CD4-positive, alpha-beta T cell treated with Interleukin-4 for 1 hour (primary cell): Measurements from ENCODE around the gene EI24.
"Not testable (repeated sequence)": the region's sequence is repeated elsewhere in the genome, so short reads cannot be mapped to it uniquely, and the experiment has no call there.

Experiments
- DNase-seq, 2 donors: peaks; one replicate each; pipeline ENCODE4 v3.0.0-alpha.2; 2020 to 2022

EI24 gene

GRCh38 chr11:125568970-125569914, at the start of gene EI24:
EI24 (plus strand) TSS chr11:125569477; CDS start chr11:125572528, 3,051 bp downstream.
- peak; percentile 89 to 90 for DNase-seq

GRCh38 chr11:125519860-125520834, 49.1 kb upstream of the EI24 start:
- no peak for DNase-seq

GRCh38 chr11:125525303-125525702, 44.0 kb upstream of the EI24 start:
- DNase-seq = no peak

GRCh38 chr11:125532668-125533067, 36.6 kb upstream of the EI24 start:
- no peak for DNase-seq

GRCh38 chr11:125535585-125535984, 33.7 kb upstream of the EI24 start:
- no peak for DNase-seq

- not testable (repeated sequence) for DNase-seq
Observed at GRCh38 chr11:125536834-125537233, 32.4 kb upstream of the EI24 start.

GRCh38 chr11:125542709-125543108, 26.6 kb upstream of the EI24 start:
- no peak for DNase-seq

- DNase-seq = no peak
Observed at GRCh38 chr11:125550780-125551179, 18.5 kb upstream of the EI24 start.

- no peak for DNase-seq
Observed at GRCh38 chr11:125551835-125552342, 17.4 kb upstream of the EI24 start.

- DNase-seq = no peak
Observed at GRCh38 chr11:125552927-125553326, 16.4 kb upstream of the EI24 start.

- DNase-seq = no peak
Observed at GRCh38 chr11:125553357-125553756, 15.9 kb upstream of the EI24 start.

- no peak for DNase-seq
Observed at GRCh38 chr11:125554038-125554437, 15.2 kb upstream of the EI24 start.

GRCh38 chr11:125559888-125560287, 9.4 kb upstream of the EI24 start:
- no peak for DNase-seq

- no peak for DNase-seq
Observed at GRCh38 chr11:125561924-125562323, 7.4 kb upstream of the EI24 start.

- no peak for DNase-seq
Observed at GRCh38 chr11:125562430-125562829, 6.8 kb upstream of the EI24 start.

- DNase-seq = no peak
Observed at GRCh38 chr11:125564357-125564756, 4.9 kb upstream of the EI24 start.

GRCh38 chr11:125566235-125566634, 3.0 kb upstream of the EI24 start:
- no peak for DNase-seq

- DNase-seq = peak in 1 of 2 donors; percentile 19
Observed at GRCh38 chr11:125569915-125570621, 791 bp downstream of the EI24 start.

GRCh38 chr11:125570952-125571351, 1.7 kb downstream of the EI24 start:
- DNase-seq = no peak

GRCh38 chr11:125572916-125573315, 3.6 kb downstream of the EI24 start:
- DNase-seq = no peak

GRCh38 chr11:125577181-125577580, 7.9 kb downstream of the EI24 start:
- not testable (repeated sequence) for DNase-seq

GRCh38 chr11:125578783-125579182, 9.5 kb downstream of the EI24 start:
- DNase-seq = no peak
